Right lobe of liver (tissue), 6 donors: ENCODE results near the gene DUSP16. TPM values are rescaled to one million over a fixed set of nuclear protein-coding genes. Genes with fewer than 3 reads are reported as not detected.
A peak's percentile ranks its signal among the peaks of the same experiment; 100 is the strongest.
"Not testable (repeated sequence)": the region's sequence is repeated elsewhere in the genome, so short reads cannot be mapped to it uniquely, and the experiment has no call there.

Experiments
- ATAC-seq, 4 donors: fragments of 200-7000 bp; cut with Tn5 transposase; one replicate each; pipeline ENCODE4 v1.9.1; 2020; ENCODE audit warnings: mild to moderate bottlenecking in 4 of 4, moderate library complexity in 4 of 4
- DNase-seq, 3 donors: peaks; one replicate each; pipeline ENCODE4 v3.0.0-alpha.2; 2020
- H3K27ac ChIP-seq, 3 donors: fragments of 200-600 bp; one replicate each; pipeline ENCODE4 v1.8.0; 2022
- H3K27me3 ChIP-seq, 2 donors: fragments of 200-600 bp; one replicate each; pipeline ENCODE4 v1.8.0; 2022
- H3K36me3 ChIP-seq, 4 donors: fragments of 200-600 bp; sonication (generic) in 1 of 4; one replicate each; pipeline versions ENCODE4 v1.5.1 to v1.8.0; 2017 to 2022; ENCODE audit warnings: control low read depth in 1 of 4
- H3K4me1 ChIP-seq, 4 donors: fragments of 200-600 bp; sonication (generic) in 1 of 4; one replicate each; pipeline versions ENCODE4 v1.5.1 to v1.8.0; 2017 to 2022; ENCODE audit warnings: control low read depth in 1 of 4
- H3K4me3 ChIP-seq, 3 donors: fragments of 200-600 bp; one replicate each; pipeline ENCODE4 v1.8.0; 2022
- H3K9me3 ChIP-seq, 4 donors: fragments of 200-600 bp; sonication (generic) in 1 of 4; one replicate each; pipeline versions ENCODE4 v1.5.1 to v1.8.0; 2017 to 2022; ENCODE audit warnings: control low read depth in 1 of 4
- POLR2A ChIP-seq: fragments of 450-650 bp; IDR thresholded peaks from one replicate; pipeline ENCODE4 v1.6.1; 2017; ENCODE audit warnings: antibody characterized with exemption, mild to moderate bottlenecking
- WGBS: methylation state at CpG from one replicate; pipeline ENCODE4 v1.1.6; 2018; ENCODE audit warnings: low coverage, low lambda C conversion rate; ENCODE audit not compliant: insufficient coverage; ENCODE audit errors: missing lambda C conversion rate; 5-methylcytosine and 5-hydroxymethylcytosine counted together
- intact Hi-C, 2 donors: fragments of 100-400 bp; cut with DNase I; formaldehyde crosslinking; loops; one replicate each; pipeline versions ENCODE4 v1.11.2 to v1.14.1; 2022
- total RNA-seq, 6 experiments: library from RNA; depleted of rRNA in 2 of 6; stranded (reverse); fragments of >200 nt in 2 of 6; fragmentation: NEBNext Ultra II Directional in 3 of 6; extraction: Animal tissue kit (Norgen Biotek cat#: 25700) in 3 of 6; gene quantifications; one replicate each; pipeline versions ENCODE4 v1.1.0 to v1.2.4, GENCODE V29; 2016 to 2023
- TF ChIP-seq, protein P1 (sequence below), 4 donors: fragments of 200-600 bp in 3 of 4; fragments of 450-650 bp in 1 of 4; IDR thresholded peaks; one replicate each; pipeline versions ENCODE4 v1.5.1 to v1.8.0; 2016 to 2022; ENCODE audit warnings: antibody characterized with exemption in 4 of 4, mild to moderate bottlenecking in 2 of 4
- donor health status: DM: no; HTN: yes; CAD: no.
- donor health status: DM: no; HTN: no; CAD: no.
- donor health status: DM: no; HTN: no; CAD: no.
- donor health status: DM: no; HTN: yes; CAD: no.
- donor health status: DM: no; HTN: yes; CAD: no.

DUSP16 gene
- total RNA-seq, 6 experiments from 2014 or later = 41.9 to 74.2 (median 48.4) TPM

DNA sequence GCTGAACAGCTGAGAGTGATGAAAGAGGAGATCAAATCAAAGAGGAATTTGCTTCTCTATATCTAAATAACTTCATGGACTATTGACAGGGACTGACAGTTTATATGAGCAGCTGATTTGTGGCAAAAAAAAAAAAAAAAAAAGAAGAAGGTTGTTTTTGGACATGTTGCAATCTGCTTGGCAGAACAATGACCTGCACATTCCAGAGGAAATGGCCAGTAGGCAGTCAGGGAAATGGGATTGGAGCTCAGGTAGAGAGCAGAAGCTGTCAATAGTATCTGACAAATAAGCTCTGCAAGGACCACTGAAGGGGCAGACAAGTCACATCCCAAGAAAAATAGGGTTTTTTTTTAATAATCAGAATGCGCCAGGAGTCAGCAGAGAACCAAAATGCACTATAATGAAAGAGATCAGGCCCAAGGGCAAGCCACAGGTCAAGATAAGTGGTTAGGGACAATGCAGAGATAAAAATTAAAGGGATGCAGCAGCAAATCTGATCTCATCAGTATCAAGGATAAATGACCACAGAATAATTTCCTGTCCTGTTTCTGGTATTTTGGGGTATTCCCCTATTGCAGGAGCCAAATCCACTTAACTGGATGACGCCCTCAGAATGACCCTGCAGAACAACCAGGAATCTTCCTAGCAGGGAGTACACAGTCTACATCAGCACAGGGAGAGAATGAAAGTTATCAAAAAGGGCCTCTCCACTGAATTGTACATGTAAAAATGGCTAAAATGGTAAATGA, 22.6 kb upstream of the DUSP16 start:
- no peaks in the 10 kb centered on the region for H3K36me3 ChIP-seq
- WGBS = 79% methylated on average over 2 of the region's 2 CpGs
- H3K4me1 ChIP-seq = peaks cover 0 to 4% (median 0%) of the 10 kb centered on the region in 4 donors
- H3K27ac ChIP-seq = no peak overlapping the region
- ATAC-seq (peak; percentile 51 to 88 (median 72)), DNase-seq (no peak)
- intact Hi-C loops = no loop called here
- H3K27me3 ChIP-seq = no peaks in the 10 kb centered on the region
- no peak overlapping the region for H3K4me3 ChIP-seq
- H3K9me3 ChIP-seq = no peaks in the 10 kb centered on the region
- TF ChIP-seq POLR2A = no peak
- TF ChIP-seq, protein P1, sequence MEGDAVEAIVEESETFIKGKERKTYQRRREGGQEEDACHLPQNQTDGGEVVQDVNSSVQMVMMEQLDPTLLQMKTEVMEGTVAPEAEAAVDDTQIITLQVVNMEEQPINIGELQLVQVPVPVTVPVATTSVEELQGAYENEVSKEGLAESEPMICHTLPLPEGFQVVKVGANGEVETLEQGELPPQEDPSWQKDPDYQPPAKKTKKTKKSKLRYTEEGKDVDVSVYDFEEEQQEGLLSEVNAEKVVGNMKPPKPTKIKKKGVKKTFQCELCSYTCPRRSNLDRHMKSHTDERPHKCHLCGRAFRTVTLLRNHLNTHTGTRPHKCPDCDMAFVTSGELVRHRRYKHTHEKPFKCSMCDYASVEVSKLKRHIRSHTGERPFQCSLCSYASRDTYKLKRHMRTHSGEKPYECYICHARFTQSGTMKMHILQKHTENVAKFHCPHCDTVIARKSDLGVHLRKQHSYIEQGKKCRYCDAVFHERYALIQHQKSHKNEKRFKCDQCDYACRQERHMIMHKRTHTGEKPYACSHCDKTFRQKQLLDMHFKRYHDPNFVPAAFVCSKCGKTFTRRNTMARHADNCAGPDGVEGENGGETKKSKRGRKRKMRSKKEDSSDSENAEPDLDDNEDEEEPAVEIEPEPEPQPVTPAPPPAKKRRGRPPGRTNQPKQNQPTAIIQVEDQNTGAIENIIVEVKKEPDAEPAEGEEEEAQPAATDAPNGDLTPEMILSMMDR (IDR thresholded peaks at IDR 0.05) = no peak

DNA sequence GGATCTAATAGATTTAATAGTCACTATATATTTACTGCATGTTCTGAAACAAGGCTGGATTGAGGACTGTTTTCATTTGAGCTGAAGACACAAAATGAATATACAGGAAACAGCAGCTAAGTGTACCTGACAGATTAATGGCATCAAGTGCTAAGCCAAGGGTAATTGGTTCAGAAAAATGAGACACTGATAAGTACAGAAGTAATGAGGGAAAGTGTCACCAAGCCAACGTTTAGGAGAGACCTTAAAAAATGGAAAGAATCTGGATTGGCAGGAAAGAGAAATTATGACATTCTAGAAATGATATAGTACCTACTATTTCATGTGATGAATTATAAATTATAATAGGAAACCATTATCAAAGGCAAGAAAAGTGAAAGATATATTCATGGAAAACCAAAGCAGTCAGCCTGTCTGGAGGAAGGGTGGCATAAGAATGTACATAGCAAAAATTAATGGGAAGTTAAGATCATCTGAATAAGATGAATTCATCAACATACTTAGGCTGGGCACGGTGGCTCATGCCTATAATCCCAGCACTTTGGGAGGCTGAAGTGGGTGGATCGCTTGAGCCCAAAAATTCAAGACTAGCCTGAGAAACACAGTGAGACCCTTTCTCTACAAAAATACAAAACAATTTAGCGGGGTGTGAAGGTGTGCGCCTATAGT, 21.0 kb upstream of the DUSP16 start:
- ATAC-seq (no peak), DNase-seq (no peak)
- no peaks in the 10 kb centered on the region for H3K9me3 ChIP-seq
- H3K36me3 ChIP-seq = no peaks in the 10 kb centered on the region
- H3K4me1 ChIP-seq = peaks cover 0 to 4% (median 0%) of the 10 kb centered on the region in 4 donors
- H3K27ac ChIP-seq = no peak overlapping the region
- intact Hi-C loops = no loop called here
- no peaks in the 10 kb centered on the region for H3K27me3 ChIP-seq
- no peak for TF ChIP-seq POLR2A
- TF ChIP-seq, protein P1 (IDR thresholded peaks at IDR 0.05) = no peak
- no peak overlapping the region for H3K4me3 ChIP-seq
- WGBS = 87% methylated on average over 5 of the region's 5 CpGs

DNA sequence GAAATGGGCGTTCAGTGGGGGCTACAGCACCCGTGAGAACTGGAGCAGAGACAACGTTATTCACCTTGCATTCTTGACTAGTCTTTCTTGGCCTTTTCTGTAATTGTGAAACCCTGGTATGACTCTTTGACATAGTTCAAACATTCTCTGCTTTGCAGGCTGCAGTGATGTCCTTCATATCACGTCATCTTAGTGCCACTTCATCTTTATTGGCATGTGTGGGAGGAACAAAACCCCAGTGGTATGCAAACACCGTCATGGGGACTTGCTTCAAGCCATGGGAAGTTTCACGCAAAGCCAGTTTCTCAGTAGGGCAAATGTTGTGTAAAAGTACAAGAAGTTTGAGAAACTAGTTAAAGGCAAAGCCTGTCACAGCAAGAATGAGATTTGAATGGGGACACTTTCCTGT, 20.2 kb upstream of the DUSP16 start:
- H3K4me3 ChIP-seq = no peak overlapping the region
- ATAC-seq (peak in 1 of 4 donors; percentile 54), DNase-seq (no peak)
- intact Hi-C loops = no loop called here
- H3K4me1 ChIP-seq = peaks cover 0 to 4% (median 0%) of the 10 kb centered on the region in 4 donors
- TF ChIP-seq, protein P1 (IDR thresholded peaks at IDR 0.05) = no peak
- TF ChIP-seq POLR2A = no peak
- H3K9me3 ChIP-seq = no peaks in the 10 kb centered on the region
- H3K36me3 ChIP-seq = no peaks in the 10 kb centered on the region
- H3K27ac ChIP-seq = no peak overlapping the region
- 38% methylated on average over 6 of the region's 6 CpGs for WGBS
- H3K27me3 ChIP-seq = no peaks in the 10 kb centered on the region

DNA sequence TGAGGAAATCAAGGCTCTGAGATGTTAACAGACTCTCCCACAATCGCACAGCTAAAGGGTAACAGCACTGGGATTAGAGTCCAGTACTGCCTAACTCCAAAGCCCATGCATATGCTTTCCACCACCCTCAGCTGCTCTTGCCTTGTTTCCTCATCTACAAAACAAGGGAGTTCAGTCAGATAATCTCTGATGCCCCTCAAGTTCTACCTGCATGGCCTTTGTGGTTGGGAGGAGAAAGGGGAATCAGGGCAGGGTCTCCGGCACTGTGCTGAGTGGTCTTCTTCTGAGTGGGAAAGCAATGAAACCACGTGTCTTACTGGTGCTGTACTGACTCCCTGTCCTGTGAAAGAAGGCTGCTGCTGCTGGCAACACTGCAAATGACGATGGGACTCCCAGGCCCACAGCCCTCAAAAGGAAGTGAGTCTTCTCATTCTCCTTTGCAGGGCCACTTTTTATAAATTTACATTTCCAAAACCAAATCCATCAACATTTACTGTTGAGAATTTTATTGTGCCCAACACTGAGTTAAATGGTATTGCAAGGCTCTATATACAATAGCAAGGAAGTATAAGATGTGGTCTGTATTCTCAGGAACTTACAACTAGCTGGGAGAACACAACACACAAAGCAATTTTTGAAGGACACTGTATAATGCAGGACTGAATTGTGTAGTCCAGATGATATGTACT, 19.7 kb upstream of the DUSP16 start:
- ATAC-seq (no peak), DNase-seq (no peak)
- H3K36me3 ChIP-seq = no peaks in the 10 kb centered on the region
- no peaks in the 10 kb centered on the region for H3K9me3 ChIP-seq
- H3K4me3 ChIP-seq = no peak overlapping the region
- TF ChIP-seq POLR2A = no peak
- TF ChIP-seq, protein P1 (IDR thresholded peaks at IDR 0.05) = no peak
- peaks cover 0 to 4% (median 0%) of the 10 kb centered on the region in 4 donors for H3K4me1 ChIP-seq
- 77% methylated on average over 4 of the region's 4 CpGs for WGBS
- no peak overlapping the region for H3K27ac ChIP-seq
- H3K27me3 ChIP-seq = no peaks in the 10 kb centered on the region
- intact Hi-C loops = no loop called here

DNA sequence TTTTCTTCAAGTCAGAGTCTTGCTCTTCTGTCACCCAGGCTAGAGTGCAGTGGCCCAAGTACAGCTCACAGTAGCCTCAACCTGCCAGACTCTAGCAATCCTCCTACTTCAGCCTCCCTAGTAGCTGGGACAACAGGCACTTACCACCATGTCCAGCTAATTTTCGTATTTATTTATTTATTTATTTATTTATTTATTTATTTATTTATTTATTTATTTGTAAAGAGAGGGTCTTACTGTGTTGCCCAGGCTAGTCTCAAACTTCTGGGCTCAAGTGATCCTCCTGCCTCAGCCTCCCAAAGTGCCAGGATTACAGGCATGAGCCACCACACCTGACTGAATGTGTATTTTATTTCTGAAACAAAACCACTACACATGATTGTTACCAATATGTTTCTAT, 18.1 kb upstream of the DUSP16 start:
- H3K4me3 ChIP-seq, ATAC-seq, intact Hi-C loops, H3K27ac ChIP-seq, H3K27me3 ChIP-seq, H3K4me1 ChIP-seq, DNase-seq, H3K9me3 ChIP-seq, H3K36me3 ChIP-seq: not testable (repeated sequence)
- WGBS = 50% methylated on average over 1 of the region's 1 CpG
